KMS-11 (cell line): Measurements from ENCODE around the gene SLC6A5.

Experiments used
- H2AFZ ChIP-seq: fragments of 200-600 bp; sonication (generic); 2 replicates; pipeline ENCODE4 v1.6.1; 2016; ENCODE audit warnings: antibody characterized with exemption, mixed run types, low read depth
- H3K27ac ChIP-seq: fragments of 200-600 bp; sonication (generic); 2 replicates; pipeline ENCODE4 v1.6.1; 2016; ENCODE audit warnings: mild to moderate bottlenecking, mixed run types
- H3K27me3 ChIP-seq: fragments of 200-600 bp; sonication (generic); 2 replicates; pipeline ENCODE4 v1.6.1; 2017; ENCODE audit warnings: mild to moderate bottlenecking, low read depth, mixed run types, moderate library complexity; ENCODE audit not compliant: insufficient read depth
- H3K36me3 ChIP-seq: fragments of 200-600 bp; sonication (generic); 2 replicates; pipeline ENCODE4 v1.6.1; 2017; ENCODE audit warnings: mild to moderate bottlenecking, mixed run types; ENCODE audit not compliant: insufficient read depth
- H3K4me1 ChIP-seq: fragments of 200-600 bp; sonication (generic); 2 replicates; pipeline ENCODE4 v1.6.1; 2016; ENCODE audit warnings: mild to moderate bottlenecking, low read depth, mixed run types; ENCODE audit not compliant: poor library complexity, severe bottlenecking
- H3K4me2 ChIP-seq: fragments of 200-600 bp; sonication (generic); 2 replicates; pipeline ENCODE4 v1.7.0; 2016; ENCODE audit warnings: mild to moderate bottlenecking, mixed run types
- H3K4me3 ChIP-seq: fragments of 200-600 bp; sonication (generic); IDR thresholded peaks from 2 replicates; pipeline ENCODE4 v1.6.1; 2017; ENCODE audit warnings: low read depth, low read length, mixed read lengths; ENCODE audit not compliant: insufficient read depth
- H3K79me2 ChIP-seq: fragments of 200-600 bp; sonication (generic); 2 replicates; pipeline ENCODE4 v1.6.1; 2016; ENCODE audit warnings: low read depth, mixed run types; ENCODE audit not compliant: insufficient read depth
- H3K9ac ChIP-seq: fragments of 200-600 bp; sonication (generic); 2 replicates; pipeline ENCODE4 v1.6.1; 2016; ENCODE audit warnings: mild to moderate bottlenecking, mixed run types
- H4K20me1 ChIP-seq: fragments of 200-600 bp; sonication (generic); 2 replicates; pipeline ENCODE4 v1.6.1; 2016; ENCODE audit warnings: mild to moderate bottlenecking, mixed run types; ENCODE audit not compliant: insufficient read depth
- TF ChIP-seq, protein P1 (sequence below): fragments of 200-600 bp; sonication (generic); conservative IDR thresholded peaks from 2 replicates; pipeline ENCODE4 v1.6.1; 2017; ENCODE audit warnings: low read depth, mild to moderate bottlenecking, antibody characterized with exemption, low read length, moderate library complexity, mixed read lengths

The SLC6A5 gene

DNA sequence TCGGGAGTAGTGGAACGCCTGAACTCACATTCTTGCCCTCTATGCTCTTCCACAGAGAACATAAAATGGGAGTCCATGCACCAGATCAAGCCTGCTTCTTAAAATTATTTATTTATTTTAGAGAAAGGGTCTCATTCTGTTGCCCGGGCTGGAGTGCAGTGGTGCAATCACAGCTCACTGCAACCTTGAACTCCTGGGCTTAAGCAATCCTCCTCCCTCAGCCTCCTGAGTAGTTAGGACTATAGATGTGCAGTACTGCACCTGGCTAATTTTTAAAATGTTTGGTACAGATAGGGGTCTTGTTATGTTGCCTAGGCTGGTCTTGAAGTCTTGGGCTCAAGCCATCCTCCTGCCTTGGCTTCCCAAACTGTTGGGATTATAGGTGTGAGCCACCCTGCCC lies 13.0 kb downstream of the SLC6A5 start:
- no peaks in the 10 kb centered on the region for H3K36me3 ChIP-seq
- no peaks in the 10 kb centered on the region for H3K27me3 ChIP-seq
- no peak overlapping the region for H2AFZ ChIP-seq
- H3K4me3 ChIP-seq: no peak overlapping the region
- TF ChIP-seq, protein P1, sequence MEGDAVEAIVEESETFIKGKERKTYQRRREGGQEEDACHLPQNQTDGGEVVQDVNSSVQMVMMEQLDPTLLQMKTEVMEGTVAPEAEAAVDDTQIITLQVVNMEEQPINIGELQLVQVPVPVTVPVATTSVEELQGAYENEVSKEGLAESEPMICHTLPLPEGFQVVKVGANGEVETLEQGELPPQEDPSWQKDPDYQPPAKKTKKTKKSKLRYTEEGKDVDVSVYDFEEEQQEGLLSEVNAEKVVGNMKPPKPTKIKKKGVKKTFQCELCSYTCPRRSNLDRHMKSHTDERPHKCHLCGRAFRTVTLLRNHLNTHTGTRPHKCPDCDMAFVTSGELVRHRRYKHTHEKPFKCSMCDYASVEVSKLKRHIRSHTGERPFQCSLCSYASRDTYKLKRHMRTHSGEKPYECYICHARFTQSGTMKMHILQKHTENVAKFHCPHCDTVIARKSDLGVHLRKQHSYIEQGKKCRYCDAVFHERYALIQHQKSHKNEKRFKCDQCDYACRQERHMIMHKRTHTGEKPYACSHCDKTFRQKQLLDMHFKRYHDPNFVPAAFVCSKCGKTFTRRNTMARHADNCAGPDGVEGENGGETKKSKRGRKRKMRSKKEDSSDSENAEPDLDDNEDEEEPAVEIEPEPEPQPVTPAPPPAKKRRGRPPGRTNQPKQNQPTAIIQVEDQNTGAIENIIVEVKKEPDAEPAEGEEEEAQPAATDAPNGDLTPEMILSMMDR: no peak
- H3K27ac ChIP-seq: no peak overlapping the region
- no peaks in the 10 kb centered on the region for H3K4me1 ChIP-seq
- no peak overlapping the region for H3K9ac ChIP-seq
- no peaks in the 10 kb centered on the region for H3K79me2 ChIP-seq
- H4K20me1 ChIP-seq: no peaks in the 10 kb centered on the region
- no peak overlapping the region for H3K4me2 ChIP-seq

DNA sequence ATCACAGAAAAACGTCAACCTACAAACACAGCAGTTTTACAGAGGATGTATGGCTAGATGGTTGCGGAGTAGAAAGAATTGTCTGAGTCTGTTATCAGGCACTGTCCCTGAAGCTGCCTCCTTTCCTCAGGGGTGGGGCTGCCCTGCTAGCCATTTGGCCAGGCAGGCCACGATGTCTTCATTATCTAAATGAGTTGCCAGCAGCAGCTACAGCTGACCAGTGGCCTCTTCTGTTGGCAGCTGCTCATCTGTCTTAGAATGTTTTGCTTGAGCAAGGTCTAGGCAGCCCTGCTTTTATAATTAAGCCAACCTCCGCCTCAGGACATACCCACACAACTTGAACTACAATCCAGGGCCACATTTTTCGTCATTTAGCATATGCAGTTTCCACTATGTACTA lies 17.5 kb downstream of the SLC6A5 start:
- Histone ChIP-seq H3K79me2 (no peaks in the 10 kb centered on the region), H3K4me1 (no peaks in the 10 kb centered on the region), H3K27me3 (no peaks in the 10 kb centered on the region), H3K4me3 (no peak overlapping the region), H3K36me3 (no peaks in the 10 kb centered on the region), H3K9ac (no peak overlapping the region), H3K4me2 (no peak overlapping the region), H2AFZ (no peak overlapping the region), H3K27ac (no peak overlapping the region), H4K20me1 (no peaks in the 10 kb centered on the region)
- TF ChIP-seq, protein P1: no peak

DNA sequence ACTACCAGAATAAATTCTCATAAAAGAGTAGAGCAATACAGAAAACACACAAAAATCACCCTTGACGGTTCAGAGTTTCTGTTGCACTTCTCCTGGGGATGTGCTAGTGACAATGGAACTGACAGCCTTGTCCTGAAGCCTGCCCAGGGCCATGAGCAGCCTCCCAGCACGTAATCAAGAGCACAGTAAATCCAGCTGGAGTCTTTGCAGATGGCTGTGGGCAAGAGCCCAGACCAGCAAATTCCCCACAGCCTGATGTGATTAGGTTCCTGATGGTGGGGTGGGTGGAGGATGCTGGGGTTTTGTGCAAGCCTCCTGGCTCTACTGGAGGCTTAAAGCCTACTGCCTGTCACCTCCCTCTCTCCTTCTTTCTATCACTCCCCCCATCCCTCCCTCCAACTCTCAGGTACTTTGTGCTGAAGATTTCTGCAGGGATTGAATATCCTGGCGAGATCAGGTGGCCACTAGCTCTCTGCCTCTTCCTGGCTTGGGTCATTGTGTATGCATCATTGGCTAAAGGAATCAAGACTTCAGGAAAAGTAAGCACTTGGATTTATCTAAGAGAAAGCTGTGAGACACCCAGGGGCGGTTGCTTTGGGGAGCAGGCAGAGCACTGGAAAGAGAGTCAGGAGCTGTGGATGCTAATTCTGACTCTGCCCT lies 18.1 kb downstream of the SLC6A5 start:
- no peaks in the 10 kb centered on the region for H3K79me2 ChIP-seq
- H4K20me1 ChIP-seq: no peaks in the 10 kb centered on the region
- no peak overlapping the region for H3K9ac ChIP-seq
- no peaks in the 10 kb centered on the region for H3K36me3 ChIP-seq
- no peak overlapping the region for H2AFZ ChIP-seq
- H3K27ac ChIP-seq: no peak overlapping the region
- no peak overlapping the region for H3K4me3 ChIP-seq
- H3K27me3 ChIP-seq: no peaks in the 10 kb centered on the region
- TF ChIP-seq, protein P1: no peak
- H3K4me2 ChIP-seq: no peak overlapping the region
- no peaks in the 10 kb centered on the region for H3K4me1 ChIP-seq

DNA sequence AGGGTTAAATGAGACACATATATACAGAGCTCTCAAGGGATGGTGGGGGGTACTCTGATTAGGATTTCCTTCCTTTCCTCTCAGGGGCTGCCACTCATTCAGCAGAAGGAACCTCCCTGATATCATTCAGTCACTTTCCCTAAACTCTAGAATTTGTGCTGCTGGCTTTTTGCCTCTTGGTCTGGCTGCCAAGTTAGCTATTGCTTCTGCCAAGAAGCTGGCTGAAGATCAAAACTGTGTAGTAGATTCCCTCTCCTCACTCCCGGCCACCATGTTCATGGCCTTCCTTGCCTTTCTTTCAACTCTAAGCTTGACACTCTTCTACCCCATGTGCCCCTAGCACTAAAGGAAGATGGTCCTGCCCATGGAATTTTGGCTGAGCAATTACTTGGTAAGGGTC lies 18.7 kb downstream of the SLC6A5 start:
- H3K4me2 ChIP-seq: no peak overlapping the region
- no peaks in the 10 kb centered on the region for H3K27me3 ChIP-seq
- H3K36me3 ChIP-seq: no peaks in the 10 kb centered on the region
- no peak overlapping the region for H3K9ac ChIP-seq
- H3K4me1 ChIP-seq: no peaks in the 10 kb centered on the region
- no peak overlapping the region for H3K4me3 ChIP-seq
- TF ChIP-seq, protein P1: no peak
- H3K79me2 ChIP-seq: no peaks in the 10 kb centered on the region
- no peaks in the 10 kb centered on the region for H4K20me1 ChIP-seq
- H3K27ac ChIP-seq: no peak overlapping the region
- H2AFZ ChIP-seq: no peak overlapping the region
